Endothelial cell of umbilical vein (primary cell): ENCODE results near the gene LAIR2. TPM values are rescaled to one million over a fixed set of nuclear protein-coding genes. Genes with fewer than 3 reads are reported as not detected.
"Not testable (repeated sequence)": the region's sequence is repeated elsewhere in the genome, so short reads cannot be mapped to it uniquely, and the experiment has no call there.

Experiments used
- BruUV-seq: library from RNA; stranded (reverse); fragments of 400-500 nt; replicated peaks from 2 replicates; lab custom pipeline; 2021; lab: Mats Ljungman, UMichigan
- CTCF ChIA-PET: fragments of 300-600, 350-600 bp; sonication (Branson Sonifier 250); formaldehyde crosslinking; loops from one replicate; lab custom pipeline; 2021; ENCODE audit warnings: antibody characterized with exemption, inconsistent platforms; lab: Charles Lee
- POLR2A ChIA-PET: fragments of 300-600, 350-600 bp; sonication (Branson Sonifier 250); formaldehyde crosslinking; loops from one replicate; lab custom pipeline; 2021; ENCODE audit warnings: antibody characterized with exemption, inconsistent platforms; lab: Charles Lee
- DNase-seq: peaks from one replicate; pipeline ENCODE4 v3.0.0-alpha.2; 2011; ENCODE audit warnings: low read depth, low spot score
- FAIRE-seq: peaks from 2 replicates; lab custom pipeline; 2011; peaks lifted over from hg19 to GRCh38; lab: Jason Lieb, UNC
- H2AFZ ChIP-seq: 2 replicates; pipeline ENCODE4 v1.6.0; 2012; ENCODE audit warnings: low read depth, low read length, control low read depth, inconsistent platforms
- H3K27ac ChIP-seq: 2 replicates; pipeline ENCODE4 v1.5.1; 2011; ENCODE audit warnings: low read depth, mild to moderate bottlenecking, control low read depth, low read length, moderate library complexity; ENCODE audit not compliant: insufficient read depth
- H3K27me3 ChIP-seq, 2 experiments: 2 replicates each; pipeline versions ENCODE4 v1.6.0 to v1.6.1; 2011; ENCODE audit warnings: low read length in 2 of 2, mixed read lengths in 1 of 2; ENCODE audit not compliant: control insufficient read depth in 2 of 2, insufficient read depth in 2 of 2
- H3K36me3 ChIP-seq, 2 experiments: 2 replicates in 1 of 2; 3 replicates in 1 of 2; pipeline ENCODE4 v1.5.1; 2011; ENCODE audit warnings: low read length in 2 of 2, mild to moderate bottlenecking in 1 of 2, moderate library complexity in 1 of 2; ENCODE audit not compliant: control insufficient read depth in 2 of 2, insufficient read depth in 2 of 2; ENCODE audit errors: extremely low read depth in 1 of 2
- H3K4me1 ChIP-seq: 3 replicates; pipeline ENCODE4 v1.5.1; 2011; ENCODE audit warnings: mild to moderate bottlenecking, low read length; ENCODE audit not compliant: control insufficient read depth, insufficient read depth; ENCODE audit errors: extremely low read depth
- H3K4me2 ChIP-seq: 2 replicates; pipeline ENCODE4 v1.6.1; 2011; ENCODE audit warnings: low read length, control low read depth, mixed read lengths; ENCODE audit not compliant: insufficient read depth
- H3K4me3 ChIP-seq, 3 experiments: fragments of 200-600 bp in 1 of 3; sonication (generic), shearing (Covaris generic) in 1 of 3; replicated peaks in 1 of 3; 2 replicates each; pipeline ENCODE4 v1.5.1; 2011 to 2016; ENCODE audit warnings: control low read depth in 3 of 3, low read length in 3 of 3, mild to moderate bottlenecking in 2 of 3, inconsistent platforms in 1 of 3, low read depth in 1 of 3, moderate library complexity in 1 of 3; ENCODE audit not compliant: insufficient read depth in 1 of 3
- H3K79me2 ChIP-seq: 2 replicates; pipeline ENCODE4 v1.6.0; 2012; ENCODE audit warnings: low read length, inconsistent platforms; ENCODE audit not compliant: control insufficient read depth, insufficient read depth
- H3K9ac ChIP-seq: replicated peaks from 2 replicates; pipeline ENCODE3; 2011; ENCODE audit warnings: low read length, control low read depth; ENCODE audit not compliant: insufficient read depth; ENCODE audit errors: extremely low read depth
- H3K9me1 ChIP-seq: replicated peaks from 3 replicates; pipeline ENCODE4 v1.6.0; 2011; ENCODE audit warnings: mild to moderate bottlenecking, low read length; ENCODE audit not compliant: control insufficient read depth, insufficient read depth; ENCODE audit errors: extremely low read depth
- H3K9me3 ChIP-seq: replicated peaks from 2 replicates; pipeline ENCODE4 v1.5.1; 2012; ENCODE audit warnings: low read length, inconsistent platforms; ENCODE audit not compliant: control insufficient read depth, insufficient read depth
- H4K20me1 ChIP-seq: replicated peaks from 2 replicates; pipeline ENCODE3; 2011; ENCODE audit warnings: mild to moderate bottlenecking, low read length; ENCODE audit not compliant: control insufficient read depth, insufficient read depth; ENCODE audit errors: extremely low read depth
- CTCF ChIP-seq, 2 donors: IDR thresholded peaks; 1 replicate in 1 of 2; 2 replicates in 1 of 2; pipeline ENCODE4 v1.5.1; 2011; ENCODE audit warnings: low read length in 2 of 2, mild to moderate bottlenecking in 2 of 2, moderate library complexity in 2 of 2, control low read depth in 1 of 2, inconsistent platforms in 1 of 2, low read depth in 1 of 2; ENCODE audit not compliant: insufficient read depth in 1 of 2; ENCODE audit errors: extremely low read depth in 1 of 2
- EZH2 ChIP-seq: IDR thresholded peaks from 2 replicates; pipeline ENCODE4 v1.6.1; 2012; ENCODE audit warnings: borderline replicate concordance, low read depth, mild to moderate bottlenecking, moderate library complexity, low read length, inconsistent platforms; ENCODE audit not compliant: severe bottlenecking
- FOS ChIP-seq: IDR thresholded peaks from 2 replicates; pipeline ENCODE4 v1.6.1; 2011; ENCODE audit warnings: mild to moderate bottlenecking, low read length, moderate library complexity, borderline replicate concordance; ENCODE audit not compliant: insufficient read depth
- GATA2 ChIP-seq: IDR thresholded peaks from 2 replicates; pipeline ENCODE4 v1.7.0; 2011; ENCODE audit warnings: low read depth, mild to moderate bottlenecking, moderate library complexity, mixed read lengths, low read length; ENCODE audit not compliant: insufficient read length, insufficient read depth
- JUN ChIP-seq: IDR thresholded peaks from 2 replicates; pipeline ENCODE4 v1.6.1; 2011; ENCODE audit warnings: borderline replicate concordance, low read depth; ENCODE audit not compliant: insufficient read length, insufficient read depth
- MAX ChIP-seq: IDR thresholded peaks from 2 replicates; pipeline ENCODE4 v1.6.1; 2011; ENCODE audit not compliant: insufficient read depth, insufficient read length
- MYC ChIP-seq: IDR thresholded peaks from one replicate; pipeline ENCODE4 v1.6.1; 2011; ENCODE audit warnings: mild to moderate bottlenecking, low read depth, low read length
- POLR2A ChIP-seq: IDR thresholded peaks from 2 replicates; pipeline ENCODE4 v1.6.1; 2012; ENCODE audit warnings: low read depth, mild to moderate bottlenecking, control low read depth, low read length
- POLR2AphosphoS5 ChIP-seq: IDR thresholded peaks from 2 replicates; pipeline ENCODE4 v1.6.1; 2012; ENCODE audit warnings: low read depth, mild to moderate bottlenecking, control low read depth, low read length, moderate library complexity; ENCODE audit not compliant: insufficient read depth
- dilution Hi-C: fragments of 300-500 bp; cut with MboI; formaldehyde crosslinking; loops from one replicate; pipeline ENCODE4 v1.15.0; 2019; ENCODE audit warnings: low sequenced_read_pairs; ENCODE audit not compliant: extremely low pct_ligation_motif_present
- intact Hi-C: fragments of 100-400 bp; cut with micrococcal nuclease; formaldehyde crosslinking; loops from one replicate; pipeline ENCODE4 v1.10.0; 2022
- polyA plus RNA-seq, 4 experiments: library from polyadenylated mRNA; depleted of rRNA in 3 of 4; stranded (reverse) in 3 of 4; unstranded in 1 of 4; fragments of >200 nt; gene quantifications; 2 replicates each; pipeline versions ENCODE4 v1.2.1 to v1.2.3, GENCODE V29; 2011 to 2012; ENCODE audit warnings: missing spikeins in 1 of 4
- total RNA-seq: library from RNA; stranded (reverse); gene quantifications from 2 replicates; pipeline ENCODE4 v1.2.3, GENCODE V29; 2021

LAIR2 gene
- total and polyA plus RNA-seq, 2 donors (not counting 3 experiments of a cell fraction or from before 2014, with no cell fraction given), result not detected

- no peaks in the 10 kb centered on the region for H4K20me1 ChIP-seq
- no peak overlapping the region for H3K27ac ChIP-seq
- FAIRE-seq (no peak), DNase-seq (no peak)
- no peaks in the 10 kb centered on the region for H3K4me1 ChIP-seq
- H3K9ac ChIP-seq, result no peak overlapping the region
- no peaks in the 10 kb centered on the region for H3K27me3 ChIP-seq
- no peaks in the 10 kb centered on the region for H3K9me3 ChIP-seq
- POLR2A ChIA-PET, result no interaction called here
- BruUV-seq, result no TSS peak
- no peaks in the 10 kb centered on the region for H3K79me2 ChIP-seq
- no peaks in the 10 kb centered on the region for H3K9me1 ChIP-seq
- dilution Hi-C loops, result no loop called here
- no peak overlapping the region for H3K4me2 ChIP-seq
- intact Hi-C loops, result no loop called here
- H2AFZ ChIP-seq, result no peak overlapping the region
- H3K36me3 ChIP-seq, result no peaks in the 10 kb centered on the region
- no peak for TF ChIP-seq EZH2
- no peak for TF ChIP-seq GATA2
- no peak for TF ChIP-seq POLR2A
- TF ChIP-seq JUN, result no peak
- no peak for TF ChIP-seq MAX
- TF ChIP-seq FOS, result no peak
- TF ChIP-seq MYC, result no peak
- TF ChIP-seq CTCF (IDR thresholded peaks at IDR 0.05; ENCODE audit: extremely low read depth in 1 of 2, insufficient read depth in 1 of 2, low read depth in 1 of 2, low read length in 2 of 2), result no peak
- TF ChIP-seq POLR2AphosphoS5, result no peak
- CTCF ChIA-PET, result no interaction called here
- no peak overlapping the region for H3K4me3 ChIP-seq
These were observed 8.6 kb upstream of the LAIR2 start for GRCh38 chr19:54493967-54494585.

GRCh38 chr19:54495284-54495683 lies 7.3 kb upstream of the LAIR2 start:
- H3K4me1 ChIP-seq, intact Hi-C loops, H3K4me2 ChIP-seq, H3K27me3 ChIP-seq, H3K4me3 ChIP-seq, H2AFZ ChIP-seq, H3K79me2 ChIP-seq, H3K27ac ChIP-seq, H3K9ac ChIP-seq, FAIRE-seq, H3K36me3 ChIP-seq, H3K9me3 ChIP-seq, dilution Hi-C loops, H4K20me1 ChIP-seq, H3K9me1 ChIP-seq, BruUV-seq, DNase-seq, POLR2A ChIA-PET: not testable (repeated sequence)
- CTCF ChIA-PET, result interaction anchor here (1.2 kb wide), 1 partner anchor 157 kb away, joined by 3 read pairs; no protein-coding TSS in a partner anchor
